ENCODE data around the gene PABPN1.

The PABPN1 gene

GRCh38 chr14:23301288-23301968 lies 19.8 kb upstream of the PABPN1 start:
- H3K36me3 ChIP-seq (ENCODE audit: control insufficient read depth, low read length) = peaks cover 43% of the 10 kb centered on the region
- H3K9me3 ChIP-seq (ENCODE audit: control insufficient read depth, insufficient read depth, low read length) = no peaks in the 10 kb centered on the region
- peaks cover 40% of the 10 kb centered on the region for H3K4me1 ChIP-seq (ENCODE audit: control insufficient read depth, low read length)
- no peaks in the 10 kb centered on the region for H3K9me2 ChIP-seq (replicated peaks; ENCODE audit: control insufficient read depth, low read length)
- H3F3A ChIP-seq (ENCODE audit: control insufficient read depth, insufficient read depth) = peaks cover 10% of the 10 kb centered on the region
- H4K20me1 ChIP-seq (ENCODE audit: control insufficient read depth, insufficient read depth, low read depth, low read length) = no peaks in the 10 kb centered on the region
- TF ChIP-seq CTCF (IDR thresholded peaks at IDR 0.05; ENCODE audit: low read depth, low read length, poor library complexity, severe bottlenecking) (peak; percentile 74), EZH2phosphoT487 (IDR thresholded peaks at IDR 0.05; ENCODE audit: borderline replicate concordance, low read length) (no peak)
- H3K4me2 ChIP-seq (ENCODE audit: low read length) = peak overlapping the region; percentile 78
- peak overlapping the region; percentile 83 for H3K4me3 ChIP-seq (ENCODE audit: low read length)
- no peaks in the 10 kb centered on the region for H3K27me3 ChIP-seq (ENCODE audit: control insufficient read depth, low read length)
- H3K79me2 ChIP-seq (ENCODE audit: control insufficient read depth, low read length) = peaks cover 27% of the 10 kb centered on the region
- peak overlapping the region; percentile 81 for H3K27ac ChIP-seq (ENCODE audit: low read depth, low read length)

- H3K27me3 ChIP-seq (ENCODE audit: control insufficient read depth, low read length) = no peaks in the 10 kb centered on the region
- no peak for TF ChIP-seq CTCF (IDR thresholded peaks at IDR 0.05; ENCODE audit: low read depth, low read length, poor library complexity, severe bottlenecking)
Observed at GRCh38 chr14:23301969-23302289, 19.3 kb upstream of the PABPN1 start.

GRCh38 chr14:23302290-23303225 lies 18.7 kb upstream of the PABPN1 start, which contains the start of gene PPP1R3E:
TSS of gene PPP1R3E (minus strand) at chr14:23302859. CDS start at chr14:23302576, 283 bp downstream.
- H3K9me3 ChIP-seq (ENCODE audit: control insufficient read depth, insufficient read depth, low read length) = no peaks in the 10 kb centered on the region
- H3K27me3 ChIP-seq (ENCODE audit: control insufficient read depth, low read length) = no peaks in the 10 kb centered on the region
- H4K20me1 ChIP-seq (ENCODE audit: control insufficient read depth, insufficient read depth, low read depth, low read length) = no peaks in the 10 kb centered on the region
- peaks cover 10% of the 10 kb centered on the region for H3F3A ChIP-seq (ENCODE audit: control insufficient read depth, insufficient read depth)
- H3K4me3 ChIP-seq (ENCODE audit: low read length) = peak within 1 kb of the TSS; percentile 82
- H3K27ac ChIP-seq (ENCODE audit: low read depth, low read length) = peak within 1 kb of the TSS; percentile 81
- peaks cover 38% of the 10 kb centered on the region for H3K79me2 ChIP-seq (ENCODE audit: control insufficient read depth, low read length)
- peaks cover 37% of the 10 kb centered on the region for H3K36me3 ChIP-seq (ENCODE audit: control insufficient read depth, low read length)
- H3K9me2 ChIP-seq (replicated peaks; ENCODE audit: control insufficient read depth, low read length) = no peaks in the 10 kb centered on the region
- TF ChIP-seq CTCF (IDR thresholded peaks at IDR 0.05; ENCODE audit: low read depth, low read length, poor library complexity, severe bottlenecking) = peak; percentile 9
- TF ChIP-seq EZH2phosphoT487 (IDR thresholded peaks at IDR 0.05; ENCODE audit: borderline replicate concordance, low read length) = no peak
- H3K4me1 ChIP-seq (ENCODE audit: control insufficient read depth, low read length) = peaks cover 49% of the 10 kb centered on the region
- peak within 1 kb of the TSS; percentile 78 for H3K4me2 ChIP-seq (ENCODE audit: low read length)

More at GRCh38 chr14:23301969-23302289, 19.3 kb upstream of the PABPN1 start:
- H4K20me1 ChIP-seq (ENCODE audit: control insufficient read depth, insufficient read depth, low read depth, low read length) = no peaks in the 10 kb centered on the region
- H3K27ac ChIP-seq (ENCODE audit: low read depth, low read length) = peak overlapping the region; percentile 81
- peaks cover 43% of the 10 kb centered on the region for H3K4me1 ChIP-seq (ENCODE audit: control insufficient read depth, low read length)
- peaks cover 41% of the 10 kb centered on the region for H3K36me3 ChIP-seq (ENCODE audit: control insufficient read depth, low read length)
- H3K9me2 ChIP-seq (replicated peaks; ENCODE audit: control insufficient read depth, low read length) = no peaks in the 10 kb centered on the region
- peak overlapping the region; percentile 82 for H3K4me3 ChIP-seq (ENCODE audit: low read length)
- no peaks in the 10 kb centered on the region for H3K9me3 ChIP-seq (ENCODE audit: control insufficient read depth, insufficient read depth, low read length)
- peaks cover 10% of the 10 kb centered on the region for H3F3A ChIP-seq (ENCODE audit: control insufficient read depth, insufficient read depth)
- H3K79me2 ChIP-seq (ENCODE audit: control insufficient read depth, low read length) = peaks cover 32% of the 10 kb centered on the region
- peak overlapping the region; percentile 78 for H3K4me2 ChIP-seq (ENCODE audit: low read length)

Data from DOHH2 (cell line).